Measurements from ENCODE around the gene KRT6A.

DNA sequence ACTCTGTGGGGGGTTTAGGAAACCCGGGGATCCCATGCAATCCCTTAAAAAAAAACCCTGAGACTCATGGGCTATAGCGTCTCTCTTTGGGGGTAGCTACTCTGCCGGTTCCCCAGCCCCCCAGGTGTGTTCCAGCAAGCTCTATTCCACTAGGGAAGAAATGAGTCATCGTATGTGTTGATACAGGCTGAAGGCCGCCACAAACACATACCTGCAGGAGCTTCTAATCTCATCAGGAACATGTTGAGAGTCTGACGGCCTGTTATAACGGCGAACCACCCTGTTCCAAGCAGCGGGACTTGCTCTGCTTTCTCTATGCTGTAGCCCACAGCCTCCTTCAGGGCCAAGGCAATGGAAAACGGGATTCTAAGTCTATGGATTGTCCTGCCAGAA lies 28.1 kb upstream of the KRT6A start:
- TF ChIP-seq CTCF (IDR thresholded peaks at IDR 0.05 in 4 of 5, conservative IDR thresholded peaks at IDR 0.05 in 1 of 5) (no peak), POLR2A (IDR thresholded peaks at IDR 0.05) (no peak)

Data from gastrocnemius medialis (tissue), 4 donors.